Lower leg skin (tissue), 3 donors: Measurements from ENCODE around the gene PTTG1IP.

ENCODE experiments used
- CTCF ChIP-seq, 3 donors: fragments of 450-650 bp; IDR thresholded peaks; one replicate each; pipeline ENCODE4 v1.5.1; 2016; ENCODE audit warnings: antibody characterized with exemption in 3 of 3, mild to moderate bottlenecking in 3 of 3, moderate library complexity in 2 of 3
- POLR2A ChIP-seq, 2 donors: fragments of 450-650 bp; IDR thresholded peaks; one replicate each; pipeline ENCODE4 v1.6.1; 2016 to 2017; ENCODE audit warnings: antibody characterized with exemption in 2 of 2, mild to moderate bottlenecking in 1 of 2, moderate library complexity in 1 of 2

GRCh38 chr21:44842721-44843445 is 30.6 kb downstream of the PTTG1IP start:
- TF ChIP-seq CTCF (IDR thresholded peaks at IDR 0.05): no peak
- TF ChIP-seq POLR2A (IDR thresholded peaks at IDR 0.05): no peak
